Measurements from ENCODE around the gene ABCC5. TPM values are rescaled to one million over a fixed set of nuclear protein-coding genes. Genes with fewer than 3 reads are reported as not detected.
"Not testable (repeated sequence)": the region's sequence is repeated elsewhere in the genome, so short reads cannot be mapped to it uniquely, and the experiment has no call there.

The ABCC5 gene
- total and polyA plus RNA-seq, 8 donors = 2.8 to 25.9 (median 8.4) TPM

- no peak for TF ChIP-seq CTCF (IDR thresholded peaks at IDR 0.05)
- no peaks in the 10 kb centered on the region for H3K9me3 ChIP-seq
- FAIRE-seq = no peak
- H3K4me3 ChIP-seq = no peak overlapping the region
- no peaks in the 10 kb centered on the region for H3K27me3 ChIP-seq
- intact Hi-C loops (cut with DNase I) = no loop called here
- no peaks in the 10 kb centered on the region for H3K36me3 ChIP-seq
- peaks cover 0 to 2% (median 0%) of the 10 kb centered on the region in 3 donors for H3K4me1 ChIP-seq
- 57 to 88% methylated on average over 4 of the region's 4 CpGs for WGBS, 2 donors
- DNase-seq = no peak
- ATAC-seq = no peak
- no peak overlapping the region for H3K27ac ChIP-seq
Measured at GRCh38 chr3:184011230-184011876, 6.3 kb downstream of the ABCC5 start.

GRCh38 chr3:184008161-184008560, 9.5 kb downstream of the ABCC5 start:
- H3K36me3 ChIP-seq = no peaks in the 10 kb centered on the region
- no peak for TF ChIP-seq CTCF (IDR thresholded peaks at IDR 0.05)
- FAIRE-seq (no peak), ATAC-seq (no peak), DNase-seq (no peak)
- 57 to 68% methylated on average over 3 of the region's 3 CpGs for WGBS, 2 donors
- no peak overlapping the region for H3K27ac ChIP-seq
- no peaks in the 10 kb centered on the region for H3K27me3 ChIP-seq
- H3K4me1 ChIP-seq = peaks cover 0 to 9% (median 0%) of the 10 kb centered on the region in 3 donors
- intact Hi-C loops (cut with DNase I) = loop anchor here in 1 of 3 donors (10.0 kb wide), 1 partner anchor 103 kb away; no protein-coding TSS in a partner anchor
- no peak overlapping the region for H3K4me3 ChIP-seq
- H3K9me3 ChIP-seq = no peaks in the 10 kb centered on the region

- not testable (repeated sequence) for H3K27ac ChIP-seq, H3K36me3 ChIP-seq, ATAC-seq, DNase-seq, H3K4me1 ChIP-seq, H3K4me3 ChIP-seq, FAIRE-seq, H3K9me3 ChIP-seq, H3K27me3 ChIP-seq
- WGBS, 2 donors = 89 to 95% methylated on average over 11 of the region's 11 CpGs
- intact Hi-C loops (cut with DNase I) = loop anchor here in 1 of 3 donors (10.0 kb wide), 1 partner anchor 102 kb away; no protein-coding TSS in a partner anchor
Measured at GRCh38 chr3:184007143-184007813, 10.4 kb downstream of the ABCC5 start.

GRCh38 chr3:184005941-184006507, 11.7 kb downstream of the ABCC5 start:
- Histone ChIP-seq H3K36me3 (no peaks in the 10 kb centered on the region), H3K27ac (peak overlapping the region in 1 of 4 donors; percentile 1), H3K4me1 (peaks cover 0 to 9% (median 0%) of the 10 kb centered on the region in 3 donors), H3K27me3 (no peaks in the 10 kb centered on the region), H3K9me3 (no peaks in the 10 kb centered on the region), H3K4me3 (peak overlapping the region in 1 of 4 donors; percentile 20)
- intact Hi-C loops (cut with DNase I) = loop anchor here in 1 of 3 donors (10.0 kb wide), 1 partner anchor 101 kb away; no protein-coding TSS in a partner anchor
- ATAC-seq = peak; percentile 89 to 94 (median 92)
- peak; percentile 64 to 77 (median 75) for DNase-seq
- FAIRE-seq = no peak
- WGBS, 2 donors = 4 to 5% methylated on average over 11 of the region's 11 CpGs
- no peak for TF ChIP-seq CTCF (IDR thresholded peaks at IDR 0.05)

GRCh38 chr3:184004476-184004875, 13.2 kb downstream of the ABCC5 start:
- FAIRE-seq (no peak), ATAC-seq (peak in 2 of 4 donors; percentile 31 to 41), DNase-seq (no peak)
- no peak for TF ChIP-seq CTCF (IDR thresholded peaks at IDR 0.05)
- intact Hi-C loops (cut with DNase I) = loop anchor here in 1 of 3 donors (10.0 kb wide), 1 partner anchor 100 kb away; no protein-coding TSS in a partner anchor
- Histone ChIP-seq H3K27ac (no peak overlapping the region), H3K9me3 (no peaks in the 10 kb centered on the region), H3K4me1 (peaks cover 0 to 9% (median 0%) of the 10 kb centered on the region in 3 donors), H3K4me3 (no peak overlapping the region), H3K36me3 (no peaks in the 10 kb centered on the region), H3K27me3 (no peaks in the 10 kb centered on the region)
- 83 to 88% methylated on average over 1 to 2 of the region's 2 CpGs for WGBS, 2 donors
